ENCODE results near the gene TJP2.

The TJP2 gene

DNA sequence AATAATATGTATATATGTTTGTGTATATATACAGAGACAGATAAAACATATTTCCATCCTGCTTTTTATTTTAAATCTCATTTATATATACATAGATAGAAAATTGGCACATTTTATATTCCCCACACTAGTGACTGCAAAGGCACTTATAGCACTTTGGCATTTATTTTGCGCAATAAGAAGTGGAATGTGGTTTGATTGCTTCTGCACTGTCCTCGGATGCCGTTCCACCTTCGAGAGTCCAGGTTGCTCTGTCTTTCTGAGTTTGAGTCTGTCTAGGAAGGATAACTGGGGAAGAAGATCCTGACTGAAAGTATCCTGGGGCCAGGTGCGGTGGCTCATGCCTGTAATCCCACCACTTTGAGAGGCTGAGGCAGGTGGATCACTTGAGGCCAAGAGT is 84.5 kb downstream of the TJP2 start:
- FAIRE-seq (no peak), DNase-seq (ENCODE audit: insufficient read length, low spot score) (no peak)
- TF ChIP-seq, protein P1, sequence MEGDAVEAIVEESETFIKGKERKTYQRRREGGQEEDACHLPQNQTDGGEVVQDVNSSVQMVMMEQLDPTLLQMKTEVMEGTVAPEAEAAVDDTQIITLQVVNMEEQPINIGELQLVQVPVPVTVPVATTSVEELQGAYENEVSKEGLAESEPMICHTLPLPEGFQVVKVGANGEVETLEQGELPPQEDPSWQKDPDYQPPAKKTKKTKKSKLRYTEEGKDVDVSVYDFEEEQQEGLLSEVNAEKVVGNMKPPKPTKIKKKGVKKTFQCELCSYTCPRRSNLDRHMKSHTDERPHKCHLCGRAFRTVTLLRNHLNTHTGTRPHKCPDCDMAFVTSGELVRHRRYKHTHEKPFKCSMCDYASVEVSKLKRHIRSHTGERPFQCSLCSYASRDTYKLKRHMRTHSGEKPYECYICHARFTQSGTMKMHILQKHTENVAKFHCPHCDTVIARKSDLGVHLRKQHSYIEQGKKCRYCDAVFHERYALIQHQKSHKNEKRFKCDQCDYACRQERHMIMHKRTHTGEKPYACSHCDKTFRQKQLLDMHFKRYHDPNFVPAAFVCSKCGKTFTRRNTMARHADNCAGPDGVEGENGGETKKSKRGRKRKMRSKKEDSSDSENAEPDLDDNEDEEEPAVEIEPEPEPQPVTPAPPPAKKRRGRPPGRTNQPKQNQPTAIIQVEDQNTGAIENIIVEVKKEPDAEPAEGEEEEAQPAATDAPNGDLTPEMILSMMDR (IDR thresholded peaks at IDR 0.05; ENCODE audit: insufficient read depth, missing control alignments) = no peak

DNA sequence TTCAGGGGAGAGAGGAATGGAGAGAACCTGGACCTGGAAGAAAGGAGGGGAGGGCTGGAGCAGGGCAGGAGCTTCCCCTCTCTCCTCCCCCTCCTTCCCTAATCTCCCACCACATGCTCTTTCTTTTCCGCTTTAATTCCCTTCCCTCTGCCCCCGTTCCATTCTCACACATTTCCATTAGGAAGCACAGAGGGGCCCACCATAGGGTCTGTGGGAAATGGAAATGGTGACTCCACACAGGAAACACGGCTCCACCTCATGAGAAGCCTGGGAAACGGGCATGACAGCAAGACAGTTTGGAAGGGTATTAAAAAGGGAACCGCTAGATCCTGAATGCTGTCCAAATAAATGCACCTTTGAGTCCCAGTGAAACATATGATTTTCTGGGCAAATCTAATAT is 86.1 kb downstream of the TJP2 start:
- TF ChIP-seq, protein P1 (IDR thresholded peaks at IDR 0.05; ENCODE audit: insufficient read depth, missing control alignments) = no peak
- FAIRE-seq = no peak
- no peak for DNase-seq (ENCODE audit: insufficient read length, low spot score)

DNA sequence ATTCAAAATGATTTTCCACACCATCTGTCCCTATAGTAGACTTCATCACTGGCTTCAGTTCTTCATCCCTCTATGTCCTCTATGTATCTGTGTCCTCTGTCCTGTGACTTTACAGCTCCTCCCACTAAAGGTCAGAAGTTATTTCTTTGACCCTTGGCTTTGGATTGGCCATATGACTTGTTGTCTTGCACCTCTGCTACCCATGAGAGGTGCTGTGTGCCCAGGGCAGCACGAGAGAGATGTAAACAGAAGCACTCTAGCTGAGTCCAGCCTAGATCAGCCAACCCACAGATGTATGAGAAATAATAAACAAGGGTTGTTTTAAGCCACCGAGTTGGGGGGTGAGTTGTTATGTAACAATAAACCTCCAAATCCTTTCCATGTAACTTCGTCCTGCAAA is 87.6 kb downstream of the TJP2 start:
- TF ChIP-seq, protein P1 (IDR thresholded peaks at IDR 0.05; ENCODE audit: insufficient read depth, missing control alignments) = no peak
- FAIRE-seq = no peak
- no peak for DNase-seq (ENCODE audit: insufficient read length, low spot score)

DNA sequence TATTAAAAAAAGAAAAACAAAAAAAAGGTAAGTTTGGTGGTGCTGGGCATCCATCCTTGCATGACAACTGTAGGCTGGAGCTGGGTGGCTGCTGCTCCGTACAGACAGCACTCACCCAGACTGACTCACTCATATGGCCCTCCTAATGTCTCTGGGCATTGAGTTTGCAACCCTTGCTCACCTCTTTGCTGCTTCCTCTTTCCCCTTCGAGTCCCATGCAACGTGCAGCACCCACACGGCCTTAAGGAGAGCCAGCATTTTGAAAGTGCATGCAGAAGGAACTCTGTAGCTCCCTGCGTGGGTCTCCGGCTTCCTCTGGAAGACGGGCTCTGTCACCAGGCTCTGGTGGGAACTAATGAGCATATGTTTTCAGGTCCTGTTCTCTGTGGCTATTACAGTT is 90.4 kb downstream of the TJP2 start:
- TF ChIP-seq, protein P1 (IDR thresholded peaks at IDR 0.05; ENCODE audit: insufficient read depth, missing control alignments) = no peak
- FAIRE-seq = no peak

DNA sequence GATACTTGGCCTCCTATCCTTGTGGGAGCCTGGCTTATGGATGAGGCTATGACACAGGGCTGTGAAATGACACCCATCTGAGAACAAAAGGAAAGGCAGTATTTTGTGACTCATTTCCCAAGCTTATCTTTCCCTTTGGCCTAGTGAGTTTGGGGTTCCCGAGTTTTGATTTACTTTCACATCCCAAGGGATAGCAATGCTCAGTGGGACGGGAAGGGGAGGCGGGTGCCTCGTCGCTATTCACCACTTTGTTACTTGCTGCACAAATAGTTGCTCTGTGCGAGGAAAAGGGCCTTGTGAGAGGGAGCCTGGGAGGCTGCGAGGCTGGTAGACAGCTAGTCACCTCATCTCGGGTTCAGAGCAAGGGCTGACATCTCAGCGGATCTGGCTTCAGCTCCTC is 91.8 kb downstream of the TJP2 start:
- DNase-seq (ENCODE audit: insufficient read length, low spot score) (no peak), FAIRE-seq (no peak)
- TF ChIP-seq, protein P1 (IDR thresholded peaks at IDR 0.05; ENCODE audit: insufficient read depth, missing control alignments) = no peak

More for the DNA sequence above, 90.4 kb downstream of the TJP2 start:
- no peak for DNase-seq (ENCODE audit: insufficient read length, low spot score)

DNA sequence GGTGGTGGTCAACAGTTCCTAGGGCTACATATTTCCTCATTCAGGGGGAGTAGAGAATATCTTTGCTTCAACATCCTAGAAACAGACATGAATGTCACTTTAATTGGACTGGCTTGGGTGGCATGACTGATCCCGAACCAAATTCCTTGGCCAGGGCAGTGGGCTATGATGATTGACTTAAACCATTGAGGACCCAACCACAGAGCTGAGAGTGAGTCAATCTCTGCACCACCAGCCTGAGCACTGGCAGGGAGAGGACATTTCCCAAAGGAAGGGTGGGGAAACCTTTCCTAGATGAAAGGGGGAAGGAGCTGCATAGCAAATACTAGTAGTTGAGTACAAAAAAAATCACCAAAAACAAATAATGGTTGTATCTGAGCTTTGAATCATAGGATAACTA is 98.1 kb downstream of the TJP2 start:
- TF ChIP-seq, protein P1 (IDR thresholded peaks at IDR 0.05; ENCODE audit: insufficient read depth, missing control alignments) = no peak
- no peak for FAIRE-seq
- DNase-seq (ENCODE audit: insufficient read length, low spot score) = no peak

DNA sequence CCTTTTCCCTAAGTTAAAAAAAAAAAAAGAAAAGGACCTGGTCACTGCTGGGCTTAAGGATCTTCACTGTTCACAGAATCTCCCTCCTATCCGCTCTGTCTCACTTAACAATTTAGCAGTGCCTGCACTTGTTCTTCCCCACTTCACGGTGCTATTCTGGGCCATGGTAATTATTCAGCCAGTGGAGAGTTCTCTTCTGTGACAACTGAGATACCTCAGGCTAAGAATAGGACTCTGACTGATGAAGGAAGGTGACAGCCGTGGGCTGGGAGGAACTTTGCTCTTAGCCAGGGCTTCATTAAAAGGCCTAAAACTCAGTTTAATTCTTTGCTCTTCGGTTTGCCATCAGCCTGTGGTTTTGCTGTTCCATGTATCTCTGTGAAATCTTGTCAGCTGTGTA is 99.1 kb downstream of the TJP2 start:
- FAIRE-seq (no peak), DNase-seq (ENCODE audit: insufficient read length, low spot score) (no peak)
- TF ChIP-seq, protein P1 (IDR thresholded peaks at IDR 0.05; ENCODE audit: insufficient read depth, missing control alignments) = no peak

Measured in D721Med (cell line).